Loucy (cell line): ENCODE data around the gene PPP2R5E.

Source experiments
- H2AFZ ChIP-seq: fragments of 200-600 bp; sonication (generic); 2 replicates; pipeline ENCODE4 v1.6.0; 2016; ENCODE audit warnings: antibody characterized with exemption, mild to moderate bottlenecking, low read length, moderate library complexity
- H3F3A ChIP-seq: fragments of 200-600 bp; 2 replicates; pipeline ENCODE4 v1.6.0; 2016; ENCODE audit warnings: antibody characterized with exemption, low read depth, mild to moderate bottlenecking
- H3K27me3 ChIP-seq: fragments of 200-600 bp; sonication (generic); 2 replicates; pipeline ENCODE4 v1.6.1; 2014; ENCODE audit warnings: low read length, mild to moderate bottlenecking; ENCODE audit not compliant: insufficient read depth, poor library complexity, severe bottlenecking
- H3K36me3 ChIP-seq: fragments of 200-600 bp; sonication (generic); 2 replicates; pipeline ENCODE4 v1.6.1; 2016; ENCODE audit warnings: low read length; ENCODE audit not compliant: insufficient read depth
- H3K4me1 ChIP-seq: fragments of 200-600 bp; sonication (generic); 2 replicates; pipeline ENCODE4 v1.5.1; 2014; ENCODE audit warnings: low read length, mild to moderate bottlenecking; ENCODE audit not compliant: insufficient read depth, poor library complexity, severe bottlenecking
- H3K4me2 ChIP-seq: fragments of 200-600 bp; sonication (generic); 2 replicates; pipeline ENCODE4 v1.6.0; 2014; ENCODE audit warnings: antibody characterized with exemption, low read length, low read depth, mild to moderate bottlenecking; ENCODE audit not compliant: poor library complexity, severe bottlenecking
- H3K4me3 ChIP-seq: fragments of 200-600 bp; sonication (generic); 2 replicates; pipeline ENCODE4 v1.5.1; 2014; ENCODE audit warnings: low read length, mild to moderate bottlenecking, mixed read lengths; ENCODE audit not compliant: poor library complexity, severe bottlenecking
- H3K79me2 ChIP-seq: fragments of 200-600 bp; sonication (generic); 2 replicates; pipeline ENCODE4 v1.6.1; 2014; ENCODE audit warnings: low read length; ENCODE audit not compliant: insufficient read depth
- H3K9ac ChIP-seq: fragments of 200-600 bp; sonication (generic); 2 replicates; pipeline ENCODE4 v1.6.0; 2014; ENCODE audit warnings: mild to moderate bottlenecking, low read depth, low read length, moderate library complexity; ENCODE audit not compliant: poor library complexity, severe bottlenecking
- H3K9me2 ChIP-seq: fragments of 200-600 bp; sonication (generic); replicated peaks from 2 replicates; pipeline ENCODE4 v1.6.1; 2016; ENCODE audit warnings: low read depth, low read length, mixed read lengths
- H3K9me3 ChIP-seq: fragments of 200-600 bp; sonication (generic); 2 replicates; pipeline ENCODE4 v1.6.1; 2014; ENCODE audit warnings: mild to moderate bottlenecking, antibody characterized with exemption, low read length, low read depth; ENCODE audit not compliant: insufficient read depth
- H4K20me1 ChIP-seq: fragments of 200-600 bp; sonication (generic); 2 replicates; pipeline ENCODE4 v1.6.0; 2014; ENCODE audit warnings: antibody characterized with exemption, low read length, mild to moderate bottlenecking; ENCODE audit not compliant: insufficient read depth, poor library complexity, severe bottlenecking
- CTCF ChIP-seq: fragments of 200-600 bp; sonication (generic); conservative IDR thresholded peaks from 2 replicates; pipeline ENCODE4 v1.5.1; 2014; ENCODE audit warnings: mild to moderate bottlenecking, antibody characterized with exemption, low read length
- EZH2phosphoT487 ChIP-seq: fragments of 200-600 bp; IDR thresholded peaks from 2 replicates; pipeline ENCODE4 v1.6.1; 2018; ENCODE audit warnings: antibody characterized with exemption, mild to moderate bottlenecking, moderate library complexity, borderline replicate concordance

Gene PPP2R5E

GRCh38 chr14:63504648-63505047, 38.5 kb downstream of the PPP2R5E start:
- Histone ChIP-seq H3K4me2 (no peak overlapping the region), H2AFZ (no peak overlapping the region), H3K4me1 (peaks cover 25% of the 10 kb centered on the region), H3F3A (no peaks in the 10 kb centered on the region), H3K9me3 (no peaks in the 10 kb centered on the region), H3K27me3 (no peaks in the 10 kb centered on the region), H4K20me1 (peaks cover 18% of the 10 kb centered on the region), H3K9ac (no peak overlapping the region), H3K79me2 (peaks cover 96% of the 10 kb centered on the region), H3K9me2 (no peaks in the 10 kb centered on the region), H3K4me3 (no peak overlapping the region), H3K36me3 (peaks cover 9% of the 10 kb centered on the region; the same call in 1 of the 2 replicates)
- TF ChIP-seq CTCF = no peak

GRCh38 chr14:63501429-63501828, 41.7 kb downstream of the PPP2R5E start:
- Histone ChIP-seq H3K4me1 (peaks cover 17% of the 10 kb centered on the region), H3K36me3 (peaks cover 8% of the 10 kb centered on the region; the same call in 1 of the 2 replicates), H4K20me1 (peaks cover 20% of the 10 kb centered on the region), H3K9me2 (no peaks in the 10 kb centered on the region), H2AFZ (no peak overlapping the region), H3K9ac (no peak overlapping the region), H3F3A (no peaks in the 10 kb centered on the region), H3K4me2 (no peak overlapping the region), H3K79me2 (peaks cover 99% of the 10 kb centered on the region), H3K4me3 (no peak overlapping the region), H3K27me3 (no peaks in the 10 kb centered on the region), H3K9me3 (no peaks in the 10 kb centered on the region)
- no peak for TF ChIP-seq EZH2phosphoT487
- TF ChIP-seq CTCF = no peak

- Histone ChIP-seq H4K20me1 (peaks cover 16% of the 10 kb centered on the region), H3K79me2 (peaks cover 99% of the 10 kb centered on the region), H3K27me3 (no peaks in the 10 kb centered on the region), H3K9ac (no peak overlapping the region), H3K9me2 (no peaks in the 10 kb centered on the region), H3F3A (no peaks in the 10 kb centered on the region), H3K4me3 (no peak overlapping the region), H3K9me3 (no peaks in the 10 kb centered on the region), H3K36me3 (peaks cover 7% of the 10 kb centered on the region; the same call in 1 of the 2 replicates), H3K4me1 (peaks cover 19% of the 10 kb centered on the region), H2AFZ (no peak overlapping the region), H3K4me2 (no peak overlapping the region)
- TF ChIP-seq CTCF = no peak
- TF ChIP-seq EZH2phosphoT487 = no peak
Observed at GRCh38 chr14:63499701-63500250, 43.4 kb downstream of the PPP2R5E start.
